HUES48 (cell line): ENCODE data around the gene ADAMTS4.
A peak's percentile ranks its signal among the peaks of the same experiment; 100 is the strongest.

Experiments
- H3K27ac ChIP-seq: one replicate; pipeline ENCODE4 v1.7.0; 2013; ENCODE audit warnings: low read depth, low read length, inconsistent platforms
- H3K27me3 ChIP-seq: 2 replicates; pipeline ENCODE4 v1.6.1; 2013; ENCODE audit warnings: mild to moderate bottlenecking, low read length; ENCODE audit not compliant: control insufficient read depth, insufficient read depth
- H3K36me3 ChIP-seq: 2 replicates; pipeline ENCODE4 v1.6.1; 2013; ENCODE audit warnings: low read length; ENCODE audit not compliant: control insufficient read depth, insufficient read depth
- H3K4me1 ChIP-seq: 2 replicates; pipeline ENCODE4 v1.6.1; 2013; ENCODE audit warnings: mild to moderate bottlenecking, low read length; ENCODE audit not compliant: control insufficient read depth, insufficient read depth
- H3K4me3 ChIP-seq: 2 replicates; pipeline ENCODE4 v1.5.1; 2013; ENCODE audit warnings: mild to moderate bottlenecking, low read depth, low read length
- H3K9ac ChIP-seq: 2 replicates; pipeline ENCODE4 v1.6.1; 2013; ENCODE audit warnings: mild to moderate bottlenecking, low read depth, low read length, moderate library complexity
- H3K9me3 ChIP-seq: 2 replicates; pipeline ENCODE4 v1.6.1; 2013; ENCODE audit warnings: low read length; ENCODE audit not compliant: control insufficient read depth, insufficient read depth

The ADAMTS4 gene

DNA sequence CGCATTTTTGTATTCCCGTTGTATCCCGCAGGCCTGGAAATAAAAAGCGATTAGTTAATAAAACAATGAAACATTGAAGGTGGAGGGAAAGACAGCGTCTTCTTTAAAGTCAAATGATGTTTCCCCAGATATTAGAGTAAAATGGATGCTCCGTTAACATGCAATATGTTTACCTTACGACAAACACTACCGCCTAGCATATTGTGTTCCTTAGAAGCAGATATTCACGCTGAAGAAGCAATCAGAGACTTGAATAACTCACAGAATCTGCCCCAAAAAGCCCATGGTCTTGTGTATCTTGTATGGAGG is 21.0 kb downstream of the ADAMTS4 start:
- Histone ChIP-seq H3K27ac (peak overlapping the region; percentile 81), H3K4me1 (peaks cover 9% of the 10 kb centered on the region; the same call in 1 of the 2 replicates), H3K4me3 (peak overlapping the region; percentile 90), H3K36me3 (peaks cover 26% of the 10 kb centered on the region), H3K9me3 (no peaks in the 10 kb centered on the region), H3K9ac (no peak overlapping the region), H3K27me3 (no peaks in the 10 kb centered on the region)

DNA sequence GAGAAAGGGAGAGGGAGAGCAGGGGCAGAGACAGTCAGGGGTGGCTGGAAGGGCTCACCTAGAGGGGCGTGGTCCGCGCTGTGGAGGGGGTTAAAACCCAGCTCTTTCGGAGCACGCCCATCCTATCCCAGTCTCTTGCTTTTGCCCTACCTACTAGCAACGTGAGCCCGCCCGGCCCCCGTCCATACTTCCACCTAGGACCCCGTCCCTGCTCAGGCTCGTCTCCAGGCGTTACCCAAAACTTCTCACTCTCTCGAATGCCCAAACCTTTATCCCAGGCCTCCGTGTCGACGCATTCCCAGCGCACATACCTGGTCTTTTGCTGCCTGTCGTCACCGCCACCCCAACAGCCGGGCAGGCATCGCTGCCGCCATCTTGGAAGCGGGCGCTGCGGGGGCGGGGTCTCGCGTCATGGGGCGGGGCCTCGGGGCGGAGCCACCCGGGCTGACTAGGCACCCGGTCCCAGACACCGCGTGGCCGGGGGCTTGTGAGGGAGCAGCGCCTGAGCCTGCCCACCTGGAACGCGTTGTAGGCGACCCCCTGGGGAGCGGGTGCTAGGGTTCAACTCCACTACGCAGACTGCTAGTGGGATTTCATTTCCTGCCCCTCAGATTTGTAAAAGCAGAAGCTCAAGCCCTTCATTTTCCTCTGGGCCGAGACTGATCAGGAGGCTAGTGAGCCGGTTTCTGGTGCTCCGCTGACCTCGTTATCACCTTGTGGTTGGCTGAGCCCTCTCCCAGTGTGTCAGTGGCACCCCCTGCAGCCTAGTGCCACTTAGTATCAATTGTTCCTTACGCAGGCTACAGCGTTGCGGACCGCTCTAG is 21.5 kb downstream of the ADAMTS4 start, which contains the start of gene B4GALT3:
Gene B4GALT3, minus strand, starts transcription at position 396 of the 824 bp plus-strand sequence. CDS start 1,447 bp downstream, outside the sequence.
- H3K36me3 ChIP-seq: peaks cover 32% of the 10 kb centered on the region
- peak within 1 kb of the TSS; percentile 81 for H3K27ac ChIP-seq
- H3K4me3 ChIP-seq: peak within 1 kb of the TSS; percentile 90
- peaks cover 9% of the 10 kb centered on the region; the same call in 1 of the 2 replicates for H3K4me1 ChIP-seq
- H3K9ac ChIP-seq: peak within 1 kb of the TSS; percentile 83
- no peaks in the 10 kb centered on the region for H3K27me3 ChIP-seq
- H3K9me3 ChIP-seq: no peaks in the 10 kb centered on the region

DNA sequence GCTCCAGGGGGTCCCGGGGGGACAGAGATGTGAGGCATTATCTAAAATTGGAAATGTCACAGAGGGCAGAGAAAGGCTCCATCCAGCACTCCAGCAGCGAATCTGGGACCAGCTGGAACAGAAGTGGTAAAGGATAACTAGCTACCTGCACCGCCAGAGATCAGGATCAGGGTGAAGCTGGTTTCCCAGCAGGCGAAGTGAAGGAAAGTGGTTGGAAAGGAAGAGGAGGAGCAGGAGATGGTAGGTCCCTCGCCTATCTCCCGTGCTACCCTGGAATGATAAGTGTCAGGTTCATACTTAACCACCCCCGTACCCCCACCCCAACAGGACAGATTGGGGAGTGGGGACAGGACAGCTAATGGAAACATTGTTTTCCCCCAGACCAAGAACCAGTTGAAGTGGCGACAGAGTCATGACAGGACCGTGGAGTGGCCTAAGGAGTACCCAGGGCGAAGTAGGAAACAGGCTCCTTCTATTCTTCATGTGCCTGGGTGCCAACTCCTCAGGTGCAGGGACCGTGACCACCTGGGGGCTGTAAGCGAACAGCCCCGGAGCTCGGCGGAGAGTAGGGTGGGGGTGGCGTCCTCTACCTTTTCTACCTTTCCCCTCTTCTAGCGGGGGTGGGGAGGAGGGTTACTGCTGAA is 22.3 kb downstream of the ADAMTS4 start:
- Histone ChIP-seq H3K4me3 (peak overlapping the region; percentile 90), H3K9ac (peak overlapping the region; percentile 83; the same call in 1 of the 2 replicates), H3K4me1 (peaks cover 9% of the 10 kb centered on the region; the same call in 1 of the 2 replicates), H3K27me3 (no peaks in the 10 kb centered on the region), H3K27ac (peak overlapping the region; percentile 81), H3K36me3 (peaks cover 39% of the 10 kb centered on the region), H3K9me3 (no peaks in the 10 kb centered on the region)

DNA sequence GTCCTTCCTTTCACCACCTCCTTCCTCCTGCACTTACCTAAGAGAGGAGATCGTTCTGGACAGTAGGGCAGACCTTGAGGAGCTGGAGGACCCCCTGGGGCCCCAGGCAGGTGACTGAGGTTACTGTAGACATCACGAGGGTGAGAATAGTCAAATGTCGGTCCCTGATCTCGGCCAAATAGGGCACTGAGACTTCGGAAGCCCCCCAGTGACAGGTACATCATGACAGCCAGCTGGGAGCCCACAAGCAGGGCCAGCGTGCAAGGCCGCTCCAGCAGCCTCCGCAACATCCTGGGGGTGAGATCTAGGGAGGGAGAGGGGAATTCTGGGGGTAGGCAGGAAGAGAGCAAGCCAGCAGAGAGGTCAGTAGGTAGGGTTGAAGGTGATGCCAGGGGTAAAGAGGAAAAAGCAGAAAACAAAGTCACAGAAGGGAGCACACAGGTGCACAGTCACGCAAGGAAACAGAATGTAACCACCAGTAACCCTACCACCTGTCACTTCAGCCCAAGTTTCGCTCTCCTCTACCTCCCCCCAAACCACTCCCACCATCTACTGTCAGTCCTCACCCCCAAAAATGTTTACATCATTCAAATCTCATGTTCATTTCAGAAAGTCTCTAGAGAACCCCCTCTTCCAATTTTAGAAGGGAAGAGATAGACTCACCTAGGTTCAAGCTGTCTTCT is 22.9 kb downstream of the ADAMTS4 start:
- peaks cover 46% of the 10 kb centered on the region for H3K36me3 ChIP-seq
- no peaks in the 10 kb centered on the region for H3K27me3 ChIP-seq
- no peak overlapping the region for H3K9ac ChIP-seq
- peaks cover 9% of the 10 kb centered on the region; the same call in 1 of the 2 replicates for H3K4me1 ChIP-seq
- H3K27ac ChIP-seq: no peak overlapping the region
- H3K9me3 ChIP-seq: no peaks in the 10 kb centered on the region
- peak overlapping the region; percentile 90; the same call in 1 of the 2 replicates for H3K4me3 ChIP-seq

DNA sequence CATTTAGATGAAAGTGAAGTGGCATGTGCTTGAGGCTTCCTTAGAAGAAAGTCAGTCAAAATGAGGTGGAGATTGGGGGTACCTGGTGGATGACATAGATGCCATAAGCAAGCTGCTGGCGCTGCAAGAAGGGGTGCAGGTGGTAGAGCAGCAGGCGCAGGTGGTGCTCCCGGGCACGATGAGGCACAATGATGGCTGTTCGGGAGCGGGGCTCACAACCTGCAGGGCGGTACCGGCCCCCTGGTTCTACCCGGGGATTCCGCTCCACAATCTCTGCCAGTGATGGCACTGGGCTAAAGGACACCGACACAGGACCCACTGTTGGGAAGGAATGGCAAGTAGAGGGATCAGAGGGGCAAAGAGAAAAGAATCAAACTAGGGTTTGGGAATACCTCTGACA is 23.9 kb downstream of the ADAMTS4 start:
- no peaks in the 10 kb centered on the region for H3K27me3 ChIP-seq
- peaks cover 9% of the 10 kb centered on the region; the same call in 1 of the 2 replicates for H3K4me1 ChIP-seq
- peaks cover 53% of the 10 kb centered on the region for H3K36me3 ChIP-seq
- H3K9me3 ChIP-seq: no peaks in the 10 kb centered on the region
- H3K4me3 ChIP-seq: no peak overlapping the region
- H3K27ac ChIP-seq: no peak overlapping the region
- H3K9ac ChIP-seq: no peak overlapping the region

DNA sequence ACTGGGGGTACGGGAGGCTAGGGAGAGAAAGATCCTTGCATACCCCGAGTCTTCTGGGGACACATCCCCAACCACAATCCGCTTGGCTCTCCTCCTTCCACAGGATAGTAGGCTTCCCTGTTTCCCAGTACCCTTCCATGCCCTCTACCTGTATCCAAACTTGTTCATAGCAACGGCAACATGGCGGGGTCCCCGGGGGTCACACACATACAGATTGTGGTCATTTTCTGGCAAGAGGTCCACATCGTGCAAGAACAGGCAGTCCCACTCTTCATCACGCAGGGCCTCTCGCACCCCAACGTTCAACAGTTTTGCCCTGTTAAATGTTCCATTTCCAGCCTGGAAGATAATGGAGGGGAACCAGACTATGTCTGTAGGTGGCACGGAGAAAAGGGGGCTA is 25.1 kb downstream of the ADAMTS4 start:
- Histone ChIP-seq H3K9me3 (no peaks in the 10 kb centered on the region), H3K36me3 (peaks cover 64% of the 10 kb centered on the region), H3K4me3 (no peak overlapping the region), H3K27me3 (no peaks in the 10 kb centered on the region), H3K9ac (no peak overlapping the region), H3K4me1 (peaks cover 9% of the 10 kb centered on the region; the same call in 1 of the 2 replicates), H3K27ac (no peak overlapping the region)

DNA sequence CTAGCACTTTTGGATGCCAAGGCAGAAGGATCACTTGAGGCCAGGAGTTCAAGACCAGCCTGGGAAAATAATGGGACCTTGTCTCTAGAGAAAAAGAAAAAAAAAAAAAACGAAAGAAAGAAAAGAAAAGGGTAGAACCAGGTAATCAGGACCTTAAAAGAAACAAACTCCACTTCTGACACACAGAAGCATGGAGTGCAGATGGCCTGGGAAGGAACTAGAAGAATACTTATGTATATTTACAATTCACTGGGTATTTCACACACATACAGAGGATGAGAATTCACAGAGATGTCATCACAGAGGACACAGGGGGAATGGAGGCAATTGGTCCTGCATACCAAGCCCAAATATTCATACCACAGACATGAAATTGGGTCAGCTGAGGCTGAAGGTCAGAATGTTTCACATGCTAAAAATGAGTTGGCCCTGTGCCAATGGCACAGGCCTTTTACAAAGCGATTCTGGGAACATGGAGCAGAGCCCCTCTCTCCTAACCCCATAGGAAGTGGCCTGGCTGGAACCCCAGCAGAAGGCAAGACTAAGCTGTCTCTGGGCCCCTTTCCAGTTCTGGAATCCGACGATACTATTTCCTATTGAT is 26.0 kb downstream of the ADAMTS4 start:
- Histone ChIP-seq H3K9me3 (no peaks in the 10 kb centered on the region), H3K9ac (no peak overlapping the region), H3K4me1 (peaks cover 3% of the 10 kb centered on the region; the same call in 1 of the 2 replicates), H3K4me3 (no peak overlapping the region), H3K36me3 (peaks cover 64% of the 10 kb centered on the region), H3K27ac (no peak overlapping the region), H3K27me3 (no peaks in the 10 kb centered on the region)

DNA sequence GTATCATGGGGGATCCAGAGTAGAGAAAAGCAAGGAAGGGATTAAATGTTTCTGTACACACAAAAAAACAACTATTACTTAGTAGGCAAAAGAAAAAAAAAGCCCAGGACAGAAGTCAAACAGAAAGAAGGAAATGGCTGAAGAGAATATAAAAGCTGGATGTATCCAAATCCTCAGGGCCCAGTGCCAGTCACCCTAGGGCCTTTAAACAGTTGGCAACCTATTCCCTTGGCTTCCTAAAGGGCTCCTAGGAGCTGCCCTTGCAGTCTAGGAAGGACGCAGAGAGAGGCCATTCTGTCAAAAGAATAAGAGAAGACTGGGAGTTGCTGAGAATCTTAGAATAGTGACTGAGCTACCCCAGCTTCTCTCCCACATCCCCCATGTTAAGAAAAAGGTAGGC is 26.5 kb downstream of the ADAMTS4 start:
- Histone ChIP-seq H3K4me1 (no peaks in the 10 kb centered on the region), H3K27ac (no peak overlapping the region), H3K9me3 (no peaks in the 10 kb centered on the region), H3K4me3 (no peak overlapping the region), H3K9ac (no peak overlapping the region), H3K27me3 (no peaks in the 10 kb centered on the region), H3K36me3 (peaks cover 64% of the 10 kb centered on the region)

DNA sequence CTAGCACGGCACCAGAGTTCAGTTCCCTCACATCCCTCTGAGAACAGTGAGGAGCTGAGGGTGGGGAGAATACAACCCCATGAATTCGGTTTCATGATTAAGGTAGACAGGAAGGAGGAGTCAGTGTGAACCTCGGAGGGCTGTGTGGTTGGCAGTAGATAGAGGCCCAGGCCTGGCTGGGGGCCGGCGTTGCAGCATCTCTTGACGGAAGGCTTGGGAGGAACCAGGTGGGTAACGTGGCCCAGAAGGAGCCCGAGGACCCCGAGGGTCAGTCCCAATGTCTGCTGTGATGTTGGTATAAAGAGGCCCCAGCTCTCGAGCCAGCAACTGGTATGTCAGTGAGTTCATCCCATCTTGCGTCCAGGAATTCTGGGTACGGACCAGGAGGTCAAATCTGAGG is 27.2 kb downstream of the ADAMTS4 start:
- no peak overlapping the region for H3K27ac ChIP-seq
- no peaks in the 10 kb centered on the region for H3K27me3 ChIP-seq
- H3K9ac ChIP-seq: no peak overlapping the region
- peaks cover 64% of the 10 kb centered on the region for H3K36me3 ChIP-seq
- H3K4me1 ChIP-seq: no peaks in the 10 kb centered on the region
- H3K9me3 ChIP-seq: no peaks in the 10 kb centered on the region
- H3K4me3 ChIP-seq: no peak overlapping the region

DNA sequence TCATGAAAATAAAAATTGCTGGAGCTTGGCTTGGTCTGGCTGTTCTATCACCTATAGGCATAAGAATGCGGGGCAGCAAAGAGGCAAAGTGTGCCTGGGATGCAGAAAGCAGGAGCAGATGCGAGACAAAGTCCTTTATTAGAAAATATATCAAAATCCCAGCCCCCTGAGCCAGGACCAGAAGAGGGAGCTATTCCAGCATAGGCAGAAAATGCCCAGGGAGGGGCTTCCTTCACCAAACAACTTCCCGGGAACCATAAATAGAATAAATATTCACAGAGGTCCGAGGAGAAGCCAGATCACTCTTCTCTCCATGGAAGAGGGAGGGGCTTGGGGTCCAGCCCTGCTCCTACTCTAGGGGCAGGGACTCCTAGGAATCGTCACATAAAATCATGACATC is 27.7 kb downstream of the ADAMTS4 start:
- H3K9me3 ChIP-seq: no peaks in the 10 kb centered on the region
- H3K4me3 ChIP-seq: no peak overlapping the region
- no peaks in the 10 kb centered on the region for H3K4me1 ChIP-seq
- peaks cover 64% of the 10 kb centered on the region for H3K36me3 ChIP-seq
- H3K27ac ChIP-seq: no peak overlapping the region
- no peak overlapping the region for H3K9ac ChIP-seq
- no peaks in the 10 kb centered on the region for H3K27me3 ChIP-seq
